OCI-LY3 (cell line): Measurements from ENCODE around the gene GPR4.

Source experiments
- H2AFZ ChIP-seq: fragments of 200-600, 300-600 bp; shearing (Covaris generic); 2 replicates; pipeline ENCODE4 v1.6.0; 2014; ENCODE audit warnings: antibody characterized with exemption, low read depth, low read length
- H3K27ac ChIP-seq: fragments of 200-600, 300-600 bp; sonication (generic); 2 replicates; pipeline ENCODE4 v1.5.1; 2014; ENCODE audit warnings: mild to moderate bottlenecking, low read length, moderate library complexity, mixed read lengths
- H3K27me3 ChIP-seq: fragments of 200-600, 300-600 bp; sonication (generic); 2 replicates; pipeline ENCODE4 v1.6.1; 2014; ENCODE audit warnings: low read depth, low read length, mixed read lengths
- H3K36me3 ChIP-seq: fragments of 200-600, 300-600 bp; sonication (generic); replicated peaks from 2 replicates; pipeline ENCODE3; 2014; ENCODE audit warnings: low read depth, low read length, mixed read lengths
- H3K4me1 ChIP-seq: fragments of 300-600, 200-600 bp; sonication (generic); 2 replicates; pipeline ENCODE4 v1.6.1; 2014; ENCODE audit warnings: low read length, mixed read lengths
- H3K4me2 ChIP-seq: fragments of 200-600, 300-600 bp; sonication (generic); 2 replicates; pipeline ENCODE4 v1.6.1; 2014; ENCODE audit warnings: low read length, mixed read lengths
- H3K4me3 ChIP-seq: fragments of 300-600, 200-600 bp; sonication (generic); 2 replicates; pipeline ENCODE4 v1.5.1; 2014; ENCODE audit warnings: antibody characterized with exemption, mild to moderate bottlenecking, low read length, moderate library complexity
- H3K79me2 ChIP-seq: fragments of 300-600, 200-600 bp; shearing (Covaris generic); 2 replicates; pipeline ENCODE4 v1.6.1; 2014; ENCODE audit warnings: mild to moderate bottlenecking, low read length, mixed read lengths
- H3K9ac ChIP-seq: fragments of 300-600, 200-600 bp; shearing (Covaris generic); 2 replicates; pipeline ENCODE4 v1.6.0; 2014; ENCODE audit warnings: mild to moderate bottlenecking, low read length, moderate library complexity
- H3K9me3 ChIP-seq: fragments of 200-600, 300-600 bp; shearing (Covaris generic); 2 replicates; pipeline ENCODE4 v1.6.1; 2014; ENCODE audit warnings: low read length, mixed read lengths; ENCODE audit not compliant: insufficient read depth
- H4K20me1 ChIP-seq: fragments of 200-600, 300-600 bp; sonication (generic); 2 replicates; pipeline ENCODE4 v1.6.1; 2016; ENCODE audit warnings: low read length, mixed read lengths; ENCODE audit not compliant: insufficient read depth
- EZH2phosphoT487 ChIP-seq: fragments of 200-600 bp; shearing (Covaris generic); IDR thresholded peaks from 2 replicates; pipeline ENCODE4 v1.6.1; 2018; ENCODE audit warnings: antibody characterized with exemption, mixed run types, low read depth
- TF ChIP-seq, protein P1 (sequence below): fragments of 200-600, 300-600 bp; sonication (generic); IDR thresholded peaks from 2 replicates; pipeline ENCODE4 v1.5.1; 2014; ENCODE audit warnings: antibody characterized with exemption, low read length, low read depth

The GPR4 gene

DNA sequence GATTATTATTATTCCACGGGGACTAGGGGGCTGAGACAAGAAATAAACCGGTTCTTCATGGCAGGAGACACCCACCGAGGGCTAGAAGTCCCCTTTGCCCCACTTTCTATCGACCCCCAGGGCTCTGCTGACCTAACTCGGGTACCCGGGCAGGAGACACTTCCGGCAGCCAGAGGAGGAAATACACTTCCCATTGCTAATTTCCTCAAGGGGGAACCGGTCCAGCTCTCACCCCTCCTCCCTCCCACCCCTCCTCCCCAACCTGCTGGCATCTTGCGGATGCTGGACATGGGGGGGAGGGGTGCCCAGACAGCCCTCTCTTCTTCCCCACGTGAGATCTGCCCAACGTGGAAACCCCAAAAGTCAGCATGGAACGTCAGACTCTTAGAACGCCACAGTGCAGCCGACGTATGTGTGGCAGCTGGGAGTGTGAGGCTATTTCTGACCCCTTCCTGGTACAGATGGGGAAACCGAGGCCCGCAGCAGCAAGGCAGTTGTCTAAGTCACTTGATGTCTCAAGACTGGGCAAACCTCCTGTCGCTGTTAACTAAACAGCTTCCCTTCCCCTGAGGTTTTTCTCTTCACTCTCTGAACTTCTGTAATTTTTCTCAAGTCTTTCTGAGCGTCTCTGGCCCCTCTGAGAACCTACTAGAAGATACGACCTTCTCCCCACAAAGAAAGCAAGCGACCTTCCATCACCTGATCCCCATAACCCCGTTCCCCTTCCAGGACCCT is 3.6 kb downstream of the GPR4 start:
- H3K4me3 ChIP-seq = peak overlapping the region; percentile 74
- H3K36me3 ChIP-seq = no peaks in the 10 kb centered on the region
- TF ChIP-seq EZH2phosphoT487 = no peak
- TF ChIP-seq, protein P1, sequence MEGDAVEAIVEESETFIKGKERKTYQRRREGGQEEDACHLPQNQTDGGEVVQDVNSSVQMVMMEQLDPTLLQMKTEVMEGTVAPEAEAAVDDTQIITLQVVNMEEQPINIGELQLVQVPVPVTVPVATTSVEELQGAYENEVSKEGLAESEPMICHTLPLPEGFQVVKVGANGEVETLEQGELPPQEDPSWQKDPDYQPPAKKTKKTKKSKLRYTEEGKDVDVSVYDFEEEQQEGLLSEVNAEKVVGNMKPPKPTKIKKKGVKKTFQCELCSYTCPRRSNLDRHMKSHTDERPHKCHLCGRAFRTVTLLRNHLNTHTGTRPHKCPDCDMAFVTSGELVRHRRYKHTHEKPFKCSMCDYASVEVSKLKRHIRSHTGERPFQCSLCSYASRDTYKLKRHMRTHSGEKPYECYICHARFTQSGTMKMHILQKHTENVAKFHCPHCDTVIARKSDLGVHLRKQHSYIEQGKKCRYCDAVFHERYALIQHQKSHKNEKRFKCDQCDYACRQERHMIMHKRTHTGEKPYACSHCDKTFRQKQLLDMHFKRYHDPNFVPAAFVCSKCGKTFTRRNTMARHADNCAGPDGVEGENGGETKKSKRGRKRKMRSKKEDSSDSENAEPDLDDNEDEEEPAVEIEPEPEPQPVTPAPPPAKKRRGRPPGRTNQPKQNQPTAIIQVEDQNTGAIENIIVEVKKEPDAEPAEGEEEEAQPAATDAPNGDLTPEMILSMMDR = no peak
- peaks cover 19% of the 10 kb centered on the region for H3K4me1 ChIP-seq
- H3K79me2 ChIP-seq = no peaks in the 10 kb centered on the region
- peaks cover 15% of the 10 kb centered on the region; the same call in 1 of the 2 replicates for H3K27me3 ChIP-seq
- no peaks in the 10 kb centered on the region for H3K9me3 ChIP-seq
- no peaks in the 10 kb centered on the region for H4K20me1 ChIP-seq
- H3K4me2 ChIP-seq = peak overlapping the region; percentile 89
- H2AFZ ChIP-seq = peak overlapping the region; percentile 99
- no peak overlapping the region for H3K27ac ChIP-seq
- H3K9ac ChIP-seq = peak overlapping the region; percentile 56

DNA sequence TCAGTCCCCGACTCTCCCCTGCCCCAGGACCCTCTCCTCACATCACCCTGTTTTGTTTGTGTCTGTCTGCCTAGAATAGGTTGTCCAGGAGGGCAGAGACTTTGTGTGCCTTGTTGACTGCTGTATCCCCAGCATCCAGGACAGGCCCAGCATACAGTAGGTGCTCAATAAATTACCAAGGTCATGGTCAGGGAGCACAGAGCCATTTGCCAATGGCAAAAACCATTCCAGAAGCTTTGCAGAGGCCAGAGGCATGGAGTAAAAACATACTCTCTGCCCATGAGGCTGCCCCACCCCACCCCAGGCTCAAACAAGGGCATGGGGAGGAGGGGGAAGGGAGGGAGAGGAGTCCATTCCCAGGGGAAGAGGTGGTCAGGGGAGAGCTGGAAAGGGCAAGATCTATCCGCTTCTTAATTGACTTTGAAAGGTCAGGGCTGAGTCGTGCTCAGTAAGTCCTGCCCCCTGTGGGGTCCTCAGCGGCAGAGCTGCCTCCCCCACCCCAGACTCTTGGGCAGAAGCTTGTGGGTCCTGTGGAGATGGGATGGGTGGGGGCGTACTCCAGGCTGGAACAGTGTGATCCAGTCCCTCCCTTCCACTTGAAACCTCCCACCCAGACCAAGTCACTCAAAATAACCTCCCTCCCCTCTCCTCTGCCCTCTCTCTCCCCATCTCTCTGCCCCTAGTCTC is 4.4 kb downstream of the GPR4 start:
- Histone ChIP-seq H3K9me3 (no peaks in the 10 kb centered on the region), H3K9ac (no peak overlapping the region), H2AFZ (peak overlapping the region; percentile 99), H3K27me3 (peaks cover 15% of the 10 kb centered on the region; the same call in 1 of the 2 replicates), H3K4me2 (peak overlapping the region; percentile 89), H3K79me2 (no peaks in the 10 kb centered on the region), H4K20me1 (no peaks in the 10 kb centered on the region), H3K4me3 (peak overlapping the region; percentile 74; the same call in 1 of the 2 replicates), H3K4me1 (peaks cover 19% of the 10 kb centered on the region), H3K27ac (no peak overlapping the region), H3K36me3 (no peaks in the 10 kb centered on the region)
- TF ChIP-seq, protein P1 = no peak
- no peak for TF ChIP-seq EZH2phosphoT487

DNA sequence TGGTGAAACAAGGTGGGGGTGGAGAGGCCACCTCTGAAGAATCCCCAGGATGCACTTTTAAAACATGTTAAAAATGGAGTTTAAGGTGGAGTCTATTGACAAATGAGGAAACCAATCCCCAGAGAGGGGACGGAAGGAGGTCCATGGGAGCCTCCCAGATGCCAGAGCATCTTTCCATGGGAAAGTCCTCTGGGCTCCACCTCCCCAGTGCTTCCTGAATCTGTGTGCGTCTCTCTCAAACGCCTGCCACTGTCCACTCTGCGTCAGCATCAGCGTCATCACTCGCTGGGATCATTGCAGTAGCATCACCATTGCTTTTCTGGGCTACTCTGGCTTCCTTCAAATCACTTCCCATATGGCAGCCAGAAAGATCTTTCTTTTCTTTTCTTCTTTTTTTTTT is 6.2 kb downstream of the GPR4 start:
- H3K9ac ChIP-seq = no peak overlapping the region
- H3K27ac ChIP-seq = no peak overlapping the region
- H3K79me2 ChIP-seq = no peaks in the 10 kb centered on the region
- H3K4me3 ChIP-seq = no peak overlapping the region
- TF ChIP-seq, protein P1 = no peak
- TF ChIP-seq EZH2phosphoT487 = no peak
- no peaks in the 10 kb centered on the region for H3K9me3 ChIP-seq
- H4K20me1 ChIP-seq = no peaks in the 10 kb centered on the region
- no peak overlapping the region for H3K4me2 ChIP-seq
- no peak overlapping the region for H2AFZ ChIP-seq
- H3K27me3 ChIP-seq = peaks cover 15% of the 10 kb centered on the region; the same call in 1 of the 2 replicates
- peaks cover 19% of the 10 kb centered on the region for H3K4me1 ChIP-seq
- no peaks in the 10 kb centered on the region for H3K36me3 ChIP-seq

DNA sequence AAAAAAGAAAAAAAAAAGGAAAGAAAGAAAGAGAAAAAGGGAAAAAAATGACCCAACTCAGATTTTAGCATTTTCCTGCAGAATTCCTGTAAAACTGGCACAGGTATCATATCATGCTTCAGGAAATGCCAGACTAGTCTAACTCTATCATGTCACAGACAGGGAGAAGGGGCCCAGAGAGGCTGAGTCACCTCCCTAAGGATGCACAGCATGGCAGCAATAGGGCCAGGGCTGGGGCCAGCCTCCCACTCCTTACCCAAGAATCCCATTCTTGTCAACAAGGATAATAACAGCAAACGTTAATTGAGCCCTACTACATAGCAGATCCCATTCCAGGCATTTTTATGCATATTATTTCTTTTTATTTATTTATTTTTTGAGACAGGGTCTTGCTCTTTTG is 8.5 kb downstream of the GPR4 start:
- H2AFZ ChIP-seq = no peak overlapping the region
- no peak overlapping the region for H3K27ac ChIP-seq
- no peaks in the 10 kb centered on the region for H3K79me2 ChIP-seq
- no peaks in the 10 kb centered on the region for H3K9me3 ChIP-seq
- H3K4me2 ChIP-seq = no peak overlapping the region
- no peaks in the 10 kb centered on the region for H3K36me3 ChIP-seq
- H3K4me1 ChIP-seq = peaks cover 10% of the 10 kb centered on the region
- H3K27me3 ChIP-seq = no peaks in the 10 kb centered on the region; the same call in 1 of the 2 replicates
- H4K20me1 ChIP-seq = no peaks in the 10 kb centered on the region
- TF ChIP-seq EZH2phosphoT487 = no peak
- TF ChIP-seq, protein P1 = no peak
- H3K4me3 ChIP-seq = no peak overlapping the region
- no peak overlapping the region for H3K9ac ChIP-seq
